ENCODE data around the gene CTIF.

DNA sequence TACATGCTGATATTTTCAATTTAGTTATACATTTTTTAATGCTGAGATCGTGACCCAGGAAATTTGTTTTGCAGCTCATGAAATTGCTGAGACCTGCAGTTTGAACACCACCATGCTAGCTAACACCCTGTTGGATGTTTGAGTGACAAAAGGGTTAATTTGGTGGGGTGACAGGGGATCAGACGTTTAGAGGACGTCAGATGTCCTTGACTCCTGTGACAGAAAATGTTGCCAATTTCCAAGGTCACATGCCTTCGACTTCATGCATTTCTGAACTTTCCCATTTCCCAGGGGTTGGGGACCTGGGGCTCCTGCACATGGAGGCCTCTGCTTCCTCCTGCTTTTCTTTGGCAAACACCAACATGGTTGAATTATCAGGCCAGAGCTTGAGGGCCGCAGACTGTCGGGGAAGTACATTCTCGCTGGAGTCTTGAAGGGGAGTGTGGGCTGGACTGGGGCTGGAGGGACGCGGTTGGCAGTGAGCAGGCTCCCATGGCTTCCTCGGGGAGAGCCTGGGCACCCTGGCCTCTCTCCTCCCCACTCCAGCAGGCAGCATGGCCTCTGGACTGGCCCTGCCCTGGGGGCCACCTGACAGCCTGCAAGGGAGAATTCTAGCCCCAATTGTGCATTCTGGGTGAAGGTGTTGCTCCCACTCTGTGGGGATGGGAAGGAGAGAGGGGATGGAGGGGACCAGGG lies 73.1 kb downstream of the CTIF start:
- TF ChIP-seq, protein P1, sequence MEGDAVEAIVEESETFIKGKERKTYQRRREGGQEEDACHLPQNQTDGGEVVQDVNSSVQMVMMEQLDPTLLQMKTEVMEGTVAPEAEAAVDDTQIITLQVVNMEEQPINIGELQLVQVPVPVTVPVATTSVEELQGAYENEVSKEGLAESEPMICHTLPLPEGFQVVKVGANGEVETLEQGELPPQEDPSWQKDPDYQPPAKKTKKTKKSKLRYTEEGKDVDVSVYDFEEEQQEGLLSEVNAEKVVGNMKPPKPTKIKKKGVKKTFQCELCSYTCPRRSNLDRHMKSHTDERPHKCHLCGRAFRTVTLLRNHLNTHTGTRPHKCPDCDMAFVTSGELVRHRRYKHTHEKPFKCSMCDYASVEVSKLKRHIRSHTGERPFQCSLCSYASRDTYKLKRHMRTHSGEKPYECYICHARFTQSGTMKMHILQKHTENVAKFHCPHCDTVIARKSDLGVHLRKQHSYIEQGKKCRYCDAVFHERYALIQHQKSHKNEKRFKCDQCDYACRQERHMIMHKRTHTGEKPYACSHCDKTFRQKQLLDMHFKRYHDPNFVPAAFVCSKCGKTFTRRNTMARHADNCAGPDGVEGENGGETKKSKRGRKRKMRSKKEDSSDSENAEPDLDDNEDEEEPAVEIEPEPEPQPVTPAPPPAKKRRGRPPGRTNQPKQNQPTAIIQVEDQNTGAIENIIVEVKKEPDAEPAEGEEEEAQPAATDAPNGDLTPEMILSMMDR (IDR thresholded peaks at IDR 0.05; ENCODE audit: poor library complexity), result no peak
- TF ChIP-seq EZH2 (IDR thresholded peaks at IDR 0.05; ENCODE audit: borderline replicate concordance), result no peak

Measured in hepatocyte (in vitro differentiated cells).